ENCODE results near the gene KCNH2. TPM values are rescaled to one million over a fixed set of nuclear protein-coding genes. Genes with fewer than 3 reads are reported as not detected.

KCNH2 gene
- polyA plus RNA-seq, 1 of the 3 experiments (the other 2 are of a cell fraction): 2.2 TPM

- TF ChIP-seq NFIC (IDR thresholded peaks at IDR 0.05; ENCODE audit: borderline replicate concordance) (no peak), CHD2 (IDR thresholded peaks at IDR 0.05; ENCODE audit: low read length, partially characterized antibody) (peak; percentile 75), NRF1 (IDR thresholded peaks at IDR 0.05; ENCODE audit: low read depth, low read length) (no peak), MEF2A (IDR thresholded peaks at IDR 0.05; ENCODE audit: borderline replicate concordance, low read depth) (no peak), MAX (IDR thresholded peaks at IDR 0.05; ENCODE audit: low read depth) (no peak), SMC3 (IDR thresholded peaks at IDR 0.05; ENCODE audit: low read depth, low read length) (no peak), TCF12 (IDR thresholded peaks at IDR 0.05) (no peak), EP300 (IDR thresholded peaks at IDR 0.05; ENCODE audit: borderline replicate concordance in 1 of 2, low read depth in 1 of 2, low read length in 1 of 2) (peak in 1 of 2 experiments; percentile 65; a peak in 1 of 4 replicates)
- TF ChIP-seq, protein P1, sequence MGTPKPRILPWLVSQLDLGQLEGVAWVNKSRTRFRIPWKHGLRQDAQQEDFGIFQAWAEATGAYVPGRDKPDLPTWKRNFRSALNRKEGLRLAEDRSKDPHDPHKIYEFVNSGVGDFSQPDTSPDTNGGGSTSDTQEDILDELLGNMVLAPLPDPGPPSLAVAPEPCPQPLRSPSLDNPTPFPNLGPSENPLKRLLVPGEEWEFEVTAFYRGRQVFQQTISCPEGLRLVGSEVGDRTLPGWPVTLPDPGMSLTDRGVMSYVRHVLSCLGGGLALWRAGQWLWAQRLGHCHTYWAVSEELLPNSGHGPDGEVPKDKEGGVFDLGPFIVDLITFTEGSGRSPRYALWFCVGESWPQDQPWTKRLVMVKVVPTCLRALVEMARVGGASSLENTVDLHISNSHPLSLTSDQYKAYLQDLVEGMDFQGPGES (IDR thresholded peaks at IDR 0.05; ENCODE audit: low read depth, low read length): no peak
These were observed 28.6 kb downstream of the KCNH2 start (continued) for GRCh38 chr7:150949564-150949963.

GRCh38 chr7:150948791-150949251 is 29.3 kb downstream of the KCNH2 start:
- CTCF ChIA-PET: interaction anchor here (0.8 to 6.6 kb wide), 15 partner anchors 9 to 162 kb away, joined by 3 to 84 read pairs (median 4); no protein-coding TSS in a partner anchor
- 86% methylated on average over 8 of the region's 15 CpGs for WGBS (ENCODE audit: low lambda C conversion rate)

GRCh38 chr7:150947761-150948651 is 30.1 kb downstream of the KCNH2 start:
- Histone ChIP-seq H3K9me2 (no peaks in the 10 kb centered on the region), H3K27ac (ENCODE audit: low read depth in 2 of 2, low read length in 1 of 2) (peak overlapping the region in 1 of 2 experiments; percentile 99; a peak in 2 of 4 replicates), H3K4me2 (no peak overlapping the region), H3K9ac (no peak overlapping the region), H3K4me3 (ENCODE audit: low read depth in 2 of 2, low read length in 1 of 2) (no peak overlapping the region), H4K20me1 (ENCODE audit: insufficient read depth) (no peaks in the 10 kb centered on the region), H3K9me3 (no peaks in the 10 kb centered on the region), H3K4me1 (ENCODE audit: control insufficient read depth in 1 of 2, insufficient read depth in 2 of 2, low read depth in 1 of 2, low read length in 1 of 2) (peaks cover 0 to 85% of the 10 kb centered on the region in 2 experiments; a peak in 2 of 4 replicates), H3K36me3 (replicated peaks in 1 of 2; ENCODE audit: control insufficient read depth in 1 of 2, insufficient read depth in 2 of 2, low read length in 1 of 2) (no peaks in the 10 kb centered on the region), H3K27me3 (ENCODE audit: insufficient read depth) (0 out of 2 replicates have a peak, but pooled peaks cover 2% of the 10 kb centered on the region), H3F3A (replicated peaks; ENCODE audit: insufficient read depth) (no peaks in the 10 kb centered on the region), H3K79me2 (ENCODE audit: insufficient read depth) (no peaks in the 10 kb centered on the region), H2AFZ (ENCODE audit: low read depth) (no peak overlapping the region)
- TF ChIP-seq YY1 (IDR thresholded peaks at IDR 0.05; ENCODE audit: low read depth) (no peak), USF2 (IDR thresholded peaks at IDR 0.05; ENCODE audit: borderline replicate concordance, low read depth, low read length) (no peak)
- 73% methylated on average over 32 of the region's 34 CpGs for WGBS (ENCODE audit: low lambda C conversion rate)
- ChIA-PET POLR2A (interaction anchor here (0.7 to 2.5 kb wide), 3 partner anchors 15 to 17 kb away, joined by 3 to 14 read pairs (median 3); no protein-coding TSS in a partner anchor), CTCF (interaction anchor here (0.6 to 6.6 kb wide), 18 partner anchors 8 to 166 kb away, joined by 3 to 84 read pairs (median 4); no protein-coding TSS in a partner anchor)
- DNase-seq: peak; percentile 28

More at GRCh38 chr7:150948791-150949251, 29.3 kb downstream of the KCNH2 start:
- no peak overlapping the region for H3K9ac ChIP-seq
- H3K4me2 ChIP-seq: no peak overlapping the region
- H3K4me1 ChIP-seq (ENCODE audit: control insufficient read depth in 1 of 2, insufficient read depth in 2 of 2, low read depth in 1 of 2, low read length in 1 of 2): peaks cover 0 to 91% of the 10 kb centered on the region in 2 experiments; a peak in 2 of 4 replicates
- H3K9me2 ChIP-seq: no peaks in the 10 kb centered on the region
- DNase-seq: peak; percentile 58
- POLR2A ChIA-PET: interaction anchor here (0.7 to 1.6 kb wide), 9 partner anchors 14 to 47 kb away, joined by 3 to 9 read pairs (median 4); no protein-coding TSS in a partner anchor
- no peak overlapping the region for H2AFZ ChIP-seq (ENCODE audit: low read depth)
- no peaks in the 10 kb centered on the region for H4K20me1 ChIP-seq (ENCODE audit: insufficient read depth)
- 0 out of 2 replicates have a peak, but pooled peaks cover 5% of the 10 kb centered on the region for H3K27me3 ChIP-seq (ENCODE audit: insufficient read depth)
- H3K4me3 ChIP-seq (ENCODE audit: low read depth in 2 of 2, low read length in 1 of 2): no peak overlapping the region
- H3K9me3 ChIP-seq: no peaks in the 10 kb centered on the region
- H3F3A ChIP-seq (replicated peaks; ENCODE audit: insufficient read depth): no peaks in the 10 kb centered on the region
- no peaks in the 10 kb centered on the region for H3K36me3 ChIP-seq (replicated peaks in 1 of 2; ENCODE audit: control insufficient read depth in 1 of 2, insufficient read depth in 2 of 2, low read length in 1 of 2)
- TF ChIP-seq EP300 (IDR thresholded peaks at IDR 0.05; ENCODE audit: borderline replicate concordance in 1 of 2, low read depth in 1 of 2, low read length in 1 of 2) (no peak), MXI1 (IDR thresholded peaks at IDR 0.05; ENCODE audit: low read depth, low read length) (no peak), TAF1 (IDR thresholded peaks at IDR 0.05; ENCODE audit: borderline replicate concordance, low read depth, low read length) (no peak), TEAD4 (IDR thresholded peaks at IDR 0.05; ENCODE audit: borderline replicate concordance, insufficient read depth) (no peak)
- H3K79me2 ChIP-seq (ENCODE audit: insufficient read depth): no peaks in the 10 kb centered on the region
- H3K27ac ChIP-seq (ENCODE audit: low read depth in 2 of 2, low read length in 1 of 2): peak overlapping the region in 1 of 2 experiments; percentile 89; a peak in 2 of 4 replicates
